Panc1 (cell line): ENCODE results near the gene PMPCA. TPM values are rescaled to one million over a fixed set of nuclear protein-coding genes. Genes with fewer than 3 reads are reported as not detected.

Source experiments
- ATAC-seq: fragments of 200-7000 bp; cut with Tn5 transposase; 2 replicates; pipeline ENCODE4 v1.9.1; 2020; ENCODE audit warnings: mild to moderate bottlenecking, moderate library complexity
- BruUV-seq: library from RNA; stranded (reverse); fragments of 400-500 nt; replicated peaks from 2 replicates; lab custom pipeline; 2021; lab: Mats Ljungman, UMichigan
- CTCF ChIA-PET: fragments of 300-600 bp; sonication (Branson Sonifier 250); formaldehyde crosslinking; loops from one replicate; lab custom pipeline; 2022; ENCODE audit warnings: antibody characterized with exemption; lab: Charles Lee
- POLR2A ChIA-PET: fragments of 300-600 bp; sonication (Branson Sonifier 250); formaldehyde crosslinking; loops from one replicate; lab custom pipeline; 2022; ENCODE audit warnings: antibody characterized with exemption; lab: Charles Lee
- DNase-seq: peaks from one replicate; pipeline ENCODE4 v3.0.0-alpha.2; 2010; ENCODE audit warnings: low read depth, low spot score
- H3K27ac ChIP-seq: 2 replicates; pipeline ENCODE4 v1.5.1; 2011; ENCODE audit warnings: mild to moderate bottlenecking, low read length, inconsistent platforms
- H3K27me3 ChIP-seq: fragments of 200-500 bp; sonication (Bioruptor generic); 2 replicates; pipeline ENCODE4 v1.6.0; 2014; ENCODE audit warnings: low read length, inconsistent platforms; ENCODE audit not compliant: control insufficient read depth, insufficient read depth
- H3K36me3 ChIP-seq: fragments of 200-500 bp; sonication (Bioruptor generic); 2 replicates; pipeline ENCODE4 v1.5.1; 2014; ENCODE audit warnings: inconsistent platforms, mild to moderate bottlenecking, low read length, moderate library complexity; ENCODE audit not compliant: control insufficient read depth, insufficient read depth
- H3K4me1 ChIP-seq: 2 replicates; pipeline ENCODE4 v1.5.1; 2011; ENCODE audit warnings: inconsistent platforms, mild to moderate bottlenecking, low read length, moderate library complexity; ENCODE audit not compliant: control insufficient read depth, insufficient read depth
- H3K4me3 ChIP-seq, 2 experiments: 2 replicates each; pipeline ENCODE4 v1.5.1; 2011 to 2012; ENCODE audit warnings: low read depth in 2 of 2, low read length in 2 of 2, mild to moderate bottlenecking in 2 of 2, inconsistent platforms in 1 of 2, moderate library complexity in 1 of 2
- H3K9me3 ChIP-seq: fragments of 200-500 bp; sonication (Bioruptor generic); 2 replicates; pipeline ENCODE4 v1.5.1; 2014; ENCODE audit warnings: low read depth, mild to moderate bottlenecking, inconsistent platforms, low read length, moderate library complexity; ENCODE audit not compliant: control insufficient read depth, insufficient read depth
- POLR2AphosphoS5 ChIP-seq: IDR thresholded peaks from 2 replicates; pipeline ENCODE4 v1.6.1; 2012; ENCODE audit warnings: mild to moderate bottlenecking, low read depth, low read length, moderate library complexity
- SIN3A ChIP-seq: IDR thresholded peaks from 2 replicates; pipeline ENCODE4 v1.6.1; 2012; ENCODE audit warnings: low read depth, mild to moderate bottlenecking, low read length, moderate library complexity, borderline replicate concordance; ENCODE audit not compliant: insufficient read depth
- TCF7L2 ChIP-seq: IDR thresholded peaks from 2 replicates; pipeline ENCODE4 v1.6.1; 2011; ENCODE audit warnings: mild to moderate bottlenecking, low read depth, low read length, inconsistent platforms
- in situ Hi-C: cut with HindIII; loops from 2 replicates; pipeline ENCODE4 v1.10.0; 2016; ENCODE audit warnings: low sequenced_read_pairs, low pct_unique_long_range_greater_than_20kb
- intact Hi-C: fragments of 100-400 bp; cut with micrococcal nuclease; formaldehyde crosslinking; loops from one replicate; pipeline ENCODE4 v1.10.0; 2022; ENCODE audit not compliant: unreplicated experiment
- total RNA-seq: library from RNA; stranded (reverse); gene quantifications from one replicate; pipeline ENCODE4 v1.2.1, GENCODE V29; 2021; ENCODE audit not compliant: unreplicated experiment
- TF ChIP-seq, protein P1 (sequence below), 2 experiments: IDR thresholded peaks; 2 replicates each; pipeline ENCODE4 v1.6.1; 2011 to 2012; ENCODE audit warnings: low read depth in 2 of 2, control low read depth in 1 of 2, low read length in 1 of 2, mild to moderate bottlenecking in 1 of 2, moderate library complexity in 1 of 2; ENCODE audit not compliant: insufficient read depth in 1 of 2
- TF ChIP-seq, protein P2 (sequence below): fragments of 450-650 bp; IDR thresholded peaks from 2 replicates; pipeline ENCODE4 v1.5.1; 2017; ENCODE audit warnings: mild to moderate bottlenecking

The PMPCA gene
- total RNA-seq, 1 experiment from 2014 or later, result 60.9 TPM

DNA sequence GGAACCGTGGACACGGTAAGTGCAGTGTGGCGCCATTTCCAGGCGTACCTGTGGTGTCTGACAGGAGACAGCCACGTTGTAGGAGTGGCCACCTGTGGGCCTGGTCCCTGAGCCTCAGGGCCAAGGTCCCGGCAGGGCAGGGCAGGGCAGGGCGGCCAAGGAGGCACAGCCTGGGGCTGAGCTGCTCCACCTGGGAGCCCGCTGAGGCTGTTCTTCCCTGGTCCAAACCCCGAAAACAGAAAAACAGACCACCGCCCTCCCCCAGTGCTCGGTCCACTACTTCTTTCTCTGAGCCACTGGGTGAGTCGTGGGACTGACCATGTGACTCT, 8.6 kb downstream of the PMPCA start:
- Histone ChIP-seq H3K36me3 (peaks cover 4% of the 10 kb centered on the region), H3K4me1 (no peaks in the 10 kb centered on the region), H3K27ac (no peak overlapping the region), H3K9me3 (no peaks in the 10 kb centered on the region), H3K4me3 (no peak overlapping the region), H3K27me3 (no peaks in the 10 kb centered on the region)
- ChIA-PET CTCF (interaction anchor here (0.7 kb wide), 1 partner anchor 107 kb away, joined by 3 read pairs; no protein-coding TSS in a partner anchor), POLR2A (no interaction called here)
- DNase-seq, result no peak
- TF ChIP-seq, protein P1, sequence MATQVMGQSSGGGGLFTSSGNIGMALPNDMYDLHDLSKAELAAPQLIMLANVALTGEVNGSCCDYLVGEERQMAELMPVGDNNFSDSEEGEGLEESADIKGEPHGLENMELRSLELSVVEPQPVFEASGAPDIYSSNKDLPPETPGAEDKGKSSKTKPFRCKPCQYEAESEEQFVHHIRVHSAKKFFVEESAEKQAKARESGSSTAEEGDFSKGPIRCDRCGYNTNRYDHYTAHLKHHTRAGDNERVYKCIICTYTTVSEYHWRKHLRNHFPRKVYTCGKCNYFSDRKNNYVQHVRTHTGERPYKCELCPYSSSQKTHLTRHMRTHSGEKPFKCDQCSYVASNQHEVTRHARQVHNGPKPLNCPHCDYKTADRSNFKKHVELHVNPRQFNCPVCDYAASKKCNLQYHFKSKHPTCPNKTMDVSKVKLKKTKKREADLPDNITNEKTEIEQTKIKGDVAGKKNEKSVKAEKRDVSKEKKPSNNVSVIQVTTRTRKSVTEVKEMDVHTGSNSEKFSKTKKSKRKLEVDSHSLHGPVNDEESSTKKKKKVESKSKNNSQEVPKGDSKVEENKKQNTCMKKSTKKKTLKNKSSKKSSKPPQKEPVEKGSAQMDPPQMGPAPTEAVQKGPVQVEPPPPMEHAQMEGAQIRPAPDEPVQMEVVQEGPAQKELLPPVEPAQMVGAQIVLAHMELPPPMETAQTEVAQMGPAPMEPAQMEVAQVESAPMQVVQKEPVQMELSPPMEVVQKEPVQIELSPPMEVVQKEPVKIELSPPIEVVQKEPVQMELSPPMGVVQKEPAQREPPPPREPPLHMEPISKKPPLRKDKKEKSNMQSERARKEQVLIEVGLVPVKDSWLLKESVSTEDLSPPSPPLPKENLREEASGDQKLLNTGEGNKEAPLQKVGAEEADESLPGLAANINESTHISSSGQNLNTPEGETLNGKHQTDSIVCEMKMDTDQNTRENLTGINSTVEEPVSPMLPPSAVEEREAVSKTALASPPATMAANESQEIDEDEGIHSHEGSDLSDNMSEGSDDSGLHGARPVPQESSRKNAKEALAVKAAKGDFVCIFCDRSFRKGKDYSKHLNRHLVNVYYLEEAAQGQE (IDR thresholded peaks at IDR 0.05; ENCODE audit: insufficient read depth in 1 of 2, low read depth in 2 of 2, low read length in 1 of 2), result no peak
- TF ChIP-seq SIN3A (no peak), TCF7L2 (no peak), POLR2AphosphoS5 (no peak)
- TF ChIP-seq, protein P2, sequence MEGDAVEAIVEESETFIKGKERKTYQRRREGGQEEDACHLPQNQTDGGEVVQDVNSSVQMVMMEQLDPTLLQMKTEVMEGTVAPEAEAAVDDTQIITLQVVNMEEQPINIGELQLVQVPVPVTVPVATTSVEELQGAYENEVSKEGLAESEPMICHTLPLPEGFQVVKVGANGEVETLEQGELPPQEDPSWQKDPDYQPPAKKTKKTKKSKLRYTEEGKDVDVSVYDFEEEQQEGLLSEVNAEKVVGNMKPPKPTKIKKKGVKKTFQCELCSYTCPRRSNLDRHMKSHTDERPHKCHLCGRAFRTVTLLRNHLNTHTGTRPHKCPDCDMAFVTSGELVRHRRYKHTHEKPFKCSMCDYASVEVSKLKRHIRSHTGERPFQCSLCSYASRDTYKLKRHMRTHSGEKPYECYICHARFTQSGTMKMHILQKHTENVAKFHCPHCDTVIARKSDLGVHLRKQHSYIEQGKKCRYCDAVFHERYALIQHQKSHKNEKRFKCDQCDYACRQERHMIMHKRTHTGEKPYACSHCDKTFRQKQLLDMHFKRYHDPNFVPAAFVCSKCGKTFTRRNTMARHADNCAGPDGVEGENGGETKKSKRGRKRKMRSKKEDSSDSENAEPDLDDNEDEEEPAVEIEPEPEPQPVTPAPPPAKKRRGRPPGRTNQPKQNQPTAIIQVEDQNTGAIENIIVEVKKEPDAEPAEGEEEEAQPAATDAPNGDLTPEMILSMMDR, result no peak
- in situ Hi-C loops, result no loop called here
- ATAC-seq, result no peak
- intact Hi-C loops, result no loop called here
- no TSS peak for BruUV-seq

- CTCF ChIA-PET, result interaction anchor here (0.6 kb wide), 1 partner anchor 66 kb away, joined by 3 read pairs; no protein-coding TSS in a partner anchor
- ATAC-seq (no peak), DNase-seq (no peak)
- no peak for TF ChIP-seq SIN3A
- TF ChIP-seq, protein P2, result no peak
- TF ChIP-seq, protein P1 (IDR thresholded peaks at IDR 0.05; ENCODE audit: insufficient read depth in 1 of 2, low read depth in 2 of 2, low read length in 1 of 2), result no peak
- no peak for TF ChIP-seq POLR2AphosphoS5
- no peak for TF ChIP-seq TCF7L2
- Histone ChIP-seq H3K4me1 (no peaks in the 10 kb centered on the region), H3K36me3 (no peaks in the 10 kb centered on the region; the same call in 1 of the 2 replicates), H3K27me3 (no peaks in the 10 kb centered on the region), H3K27ac (no peak overlapping the region), H3K4me3 (no peak overlapping the region), H3K9me3 (no peaks in the 10 kb centered on the region)
- intact Hi-C loops, result no loop called here
- in situ Hi-C loops, result no loop called here
- POLR2A ChIA-PET, result no interaction called here
- no TSS peak for BruUV-seq
Measured at GRCh38 chr9:136421791-136422190, 11.3 kb downstream of the PMPCA start.
